GM19395 (cell line): ENCODE results near the gene MAPKAP1.

Experiments
- ATAC-seq: cut with Tn5 transposase; IDR thresholded peaks from one replicate; pipeline ENCODE4 v1.9.1; 2021; ENCODE audit warnings: mild to moderate bottlenecking, moderate library complexity; ENCODE audit not compliant: unreplicated experiment

MAPKAP1 gene

DNA sequence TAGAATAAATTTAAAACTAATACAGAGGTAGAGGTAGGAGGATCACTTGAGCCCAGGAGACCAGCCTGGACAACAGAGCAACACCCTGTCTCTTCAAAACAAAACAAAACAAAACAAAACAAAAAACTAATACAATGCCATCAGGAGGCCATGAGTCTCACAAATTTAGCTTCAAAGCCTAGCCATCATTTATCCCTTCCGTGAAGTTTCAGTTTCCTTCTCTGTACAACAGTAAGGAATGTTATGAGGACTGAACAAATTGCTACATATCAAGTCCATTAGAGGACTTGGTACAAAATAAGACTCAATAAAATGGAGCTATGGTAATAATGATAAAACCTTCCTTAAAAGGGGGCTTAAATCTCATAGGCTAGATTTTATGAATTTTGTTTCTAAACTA lies 60.8 kb downstream of the MAPKAP1 start:
- ATAC-seq: no peak

DNA sequence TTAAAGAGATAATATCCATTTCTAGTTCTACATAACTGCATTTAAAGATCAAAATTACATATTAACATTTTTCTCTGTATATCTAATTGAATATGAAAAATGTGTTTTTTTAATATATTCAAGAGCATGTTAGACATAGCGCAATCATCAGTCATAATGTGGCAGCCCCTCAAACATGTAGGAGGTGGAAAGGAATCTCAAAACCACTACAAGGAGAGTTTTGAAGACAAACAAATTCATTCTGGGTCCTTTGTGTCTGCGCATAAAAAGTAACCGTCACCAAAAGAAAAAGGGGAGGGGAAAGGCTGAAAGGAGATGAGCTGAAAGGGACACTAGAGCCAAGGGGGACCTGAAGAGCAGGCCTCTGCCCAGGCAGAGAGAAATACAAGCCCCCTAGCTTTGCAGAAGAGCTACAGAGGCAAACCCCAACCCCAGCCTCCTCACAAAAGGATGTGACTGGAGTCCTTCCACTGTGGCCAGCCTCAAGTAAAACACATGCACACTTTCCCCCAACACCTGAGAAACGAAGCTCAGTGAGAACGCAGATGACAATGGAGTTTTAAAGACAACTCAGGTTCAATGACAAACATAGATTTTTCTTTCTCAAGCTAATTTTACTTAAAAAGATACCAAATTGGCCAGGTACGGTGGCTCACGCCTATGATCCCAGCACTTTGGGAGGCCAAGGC lies 62.0 kb downstream of the MAPKAP1 start:
- no peak for ATAC-seq

DNA sequence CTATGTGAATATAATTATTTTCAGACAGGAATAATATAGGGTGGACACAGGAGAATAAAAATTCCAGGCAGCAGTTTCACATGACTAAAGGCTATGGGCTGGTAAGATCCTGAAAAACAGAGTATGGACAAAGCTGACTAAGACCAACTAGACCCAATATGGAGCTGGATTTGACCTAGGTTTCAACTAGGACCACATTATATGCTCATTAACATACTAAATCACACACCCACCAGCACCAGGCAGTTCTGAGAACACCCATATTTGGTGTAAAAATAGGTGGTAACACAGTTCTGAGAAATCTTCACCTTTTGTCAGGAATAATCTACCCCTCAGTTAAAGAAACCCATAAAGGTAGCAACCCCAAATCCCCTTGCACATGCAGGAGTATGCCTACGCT lies 64.7 kb downstream of the MAPKAP1 start:
- no peak for ATAC-seq

DNA sequence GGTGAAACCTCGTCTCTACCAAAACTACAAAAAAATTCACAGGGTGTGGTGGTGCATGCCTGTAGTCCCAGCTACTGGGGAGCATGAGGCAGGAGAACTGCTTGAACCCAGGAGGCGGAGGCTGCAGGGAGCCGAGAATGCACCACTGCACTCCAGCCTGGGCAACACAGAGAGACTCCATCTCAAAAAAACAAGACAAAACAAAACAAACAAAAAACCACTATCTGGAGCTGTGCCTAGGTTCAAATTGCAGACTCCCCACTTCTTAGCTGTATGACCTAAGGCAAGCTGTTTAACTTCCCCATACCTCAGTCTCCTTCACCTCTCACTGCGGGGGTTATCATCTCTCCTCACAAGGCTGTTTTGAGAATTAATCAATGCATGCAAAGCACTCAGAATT lies 68.0 kb downstream of the MAPKAP1 start:
- no peak for ATAC-seq

DNA sequence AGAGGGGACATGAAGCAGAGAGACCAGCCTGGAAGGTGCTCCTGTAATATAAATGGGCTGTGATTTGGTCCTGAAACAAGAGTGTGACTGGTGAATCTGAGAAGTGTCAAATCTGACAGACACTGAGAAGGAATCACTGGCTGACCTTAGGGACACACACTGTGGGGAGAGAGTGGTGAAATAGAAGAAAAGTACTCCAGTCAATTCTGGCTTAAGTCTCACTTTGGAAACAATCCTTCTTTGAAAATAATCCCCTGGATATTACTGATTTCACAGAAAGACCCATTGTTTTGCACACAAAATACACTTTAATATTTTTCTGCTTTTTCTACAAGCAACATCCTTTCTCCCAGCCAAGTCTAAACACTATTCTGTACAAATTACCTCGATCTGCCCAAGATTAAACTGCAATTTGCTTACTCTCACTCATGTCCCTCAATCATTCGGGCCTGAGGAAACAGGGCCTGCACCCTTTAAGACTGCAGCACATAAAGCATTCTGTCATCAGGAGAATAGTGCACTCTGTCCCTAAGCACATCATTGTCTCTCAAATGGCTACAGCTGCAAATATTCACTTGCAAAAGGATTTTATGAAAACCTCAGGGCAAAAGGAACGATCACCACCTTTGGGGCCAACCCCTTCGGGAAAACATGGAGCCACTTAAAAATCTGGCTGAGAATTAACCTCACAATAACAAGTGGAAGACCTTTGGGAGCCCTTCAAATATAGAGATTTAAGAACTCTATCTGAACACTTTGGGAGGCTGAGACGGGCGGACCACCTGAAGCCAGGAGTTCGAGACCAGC lies 68.6 kb downstream of the MAPKAP1 start:
- ATAC-seq: no peak

DNA sequence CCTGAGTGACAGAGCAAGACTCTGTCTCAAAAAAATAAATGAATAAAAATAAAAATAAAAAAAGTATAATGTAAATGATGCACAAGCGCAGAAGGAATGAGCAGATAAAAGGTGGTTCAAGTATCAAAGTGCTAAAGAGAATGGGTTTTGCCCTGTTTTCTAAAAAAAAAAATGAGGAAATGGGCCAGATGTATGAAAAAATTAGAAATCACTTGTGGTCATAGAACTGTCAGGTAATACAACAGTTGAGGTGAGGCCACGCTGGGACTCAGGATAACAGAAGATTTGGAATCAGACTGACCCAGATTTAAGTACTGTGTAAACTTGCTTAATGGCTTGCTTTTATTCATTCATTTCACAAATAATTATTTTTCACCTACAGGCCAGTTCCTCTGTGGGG lies 69.8 kb downstream of the MAPKAP1 start:
- no peak for ATAC-seq

DNA sequence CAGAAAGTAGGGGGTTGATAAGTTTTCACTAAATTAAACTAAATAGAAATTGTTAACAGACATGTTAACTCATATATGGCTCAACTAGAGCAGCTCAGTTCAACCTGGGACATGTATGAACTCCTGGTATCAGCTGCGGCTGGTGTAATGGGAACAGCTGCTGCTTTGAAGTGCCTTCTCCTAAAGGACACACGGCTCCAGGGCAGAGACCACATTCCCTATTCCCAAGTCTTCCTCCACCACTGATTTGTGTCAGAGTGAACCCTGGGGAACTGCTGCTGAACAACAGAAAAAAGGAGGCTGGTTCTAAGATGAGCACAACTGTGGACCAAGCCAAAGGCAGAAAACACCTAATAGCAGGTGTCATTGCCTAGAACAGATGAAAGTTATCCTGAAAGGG lies 71.1 kb downstream of the MAPKAP1 start:
- ATAC-seq: no peak

DNA sequence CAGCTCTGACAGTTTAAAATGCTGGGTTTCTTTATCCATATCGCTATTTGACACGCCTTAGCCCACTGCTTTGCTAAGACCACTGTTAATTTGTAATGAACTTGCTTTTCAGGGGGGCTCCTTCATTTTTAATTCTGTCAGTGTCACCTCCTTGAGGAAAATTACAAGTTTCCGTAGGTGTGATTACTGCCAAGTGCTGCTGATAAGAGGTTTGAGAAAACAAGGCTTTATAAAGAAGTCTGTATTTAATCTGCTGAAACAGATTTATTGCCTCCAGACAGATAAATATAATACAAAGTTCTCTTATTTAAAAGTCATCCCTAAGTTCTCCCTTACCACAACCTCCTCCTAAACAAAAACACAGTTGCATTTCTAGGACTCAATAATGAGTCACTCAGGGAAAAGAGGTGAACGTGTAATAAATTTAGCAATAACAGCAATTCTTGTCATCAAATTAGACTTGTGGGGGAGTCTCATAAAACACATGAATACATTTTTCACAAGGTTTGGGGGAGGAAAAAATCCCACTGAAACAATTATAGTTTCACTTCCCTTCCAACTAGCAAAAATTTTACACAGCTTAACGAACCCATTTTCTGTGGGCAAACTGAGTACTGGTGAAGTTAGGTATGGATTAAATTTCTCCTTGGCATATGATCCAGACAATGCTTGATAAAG lies 72.8 kb downstream of the MAPKAP1 start:
- ATAC-seq: no peak

DNA sequence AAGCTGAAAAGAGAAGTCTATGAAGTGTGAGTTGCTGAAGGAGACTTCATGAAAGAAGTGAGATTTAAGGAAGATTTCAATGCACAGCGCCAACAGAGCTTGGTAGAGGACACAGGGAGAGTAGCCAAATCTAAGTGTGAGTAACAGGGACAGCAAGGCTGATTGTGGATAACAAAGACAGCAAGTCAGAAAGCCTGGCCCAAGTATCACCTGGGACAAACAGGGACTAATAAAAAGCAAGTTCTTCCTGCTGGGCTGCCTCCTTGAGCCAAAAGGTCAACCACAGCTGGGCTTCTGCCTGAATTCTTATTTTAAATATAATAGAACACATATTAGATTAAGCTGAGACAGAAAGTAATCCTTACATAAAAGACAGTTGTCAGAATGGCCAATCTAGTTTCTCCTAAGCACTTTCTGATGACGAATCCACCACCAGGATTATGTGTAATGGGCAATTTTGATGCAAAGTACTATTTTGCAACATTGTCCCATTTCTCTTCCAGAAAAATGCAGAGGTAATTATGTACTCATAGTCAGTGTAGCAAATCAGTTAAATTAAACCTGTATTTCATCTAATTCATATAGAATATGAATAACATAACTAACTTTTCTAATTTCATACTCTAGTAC lies 73.8 kb downstream of the MAPKAP1 start:
- no peak for ATAC-seq

DNA sequence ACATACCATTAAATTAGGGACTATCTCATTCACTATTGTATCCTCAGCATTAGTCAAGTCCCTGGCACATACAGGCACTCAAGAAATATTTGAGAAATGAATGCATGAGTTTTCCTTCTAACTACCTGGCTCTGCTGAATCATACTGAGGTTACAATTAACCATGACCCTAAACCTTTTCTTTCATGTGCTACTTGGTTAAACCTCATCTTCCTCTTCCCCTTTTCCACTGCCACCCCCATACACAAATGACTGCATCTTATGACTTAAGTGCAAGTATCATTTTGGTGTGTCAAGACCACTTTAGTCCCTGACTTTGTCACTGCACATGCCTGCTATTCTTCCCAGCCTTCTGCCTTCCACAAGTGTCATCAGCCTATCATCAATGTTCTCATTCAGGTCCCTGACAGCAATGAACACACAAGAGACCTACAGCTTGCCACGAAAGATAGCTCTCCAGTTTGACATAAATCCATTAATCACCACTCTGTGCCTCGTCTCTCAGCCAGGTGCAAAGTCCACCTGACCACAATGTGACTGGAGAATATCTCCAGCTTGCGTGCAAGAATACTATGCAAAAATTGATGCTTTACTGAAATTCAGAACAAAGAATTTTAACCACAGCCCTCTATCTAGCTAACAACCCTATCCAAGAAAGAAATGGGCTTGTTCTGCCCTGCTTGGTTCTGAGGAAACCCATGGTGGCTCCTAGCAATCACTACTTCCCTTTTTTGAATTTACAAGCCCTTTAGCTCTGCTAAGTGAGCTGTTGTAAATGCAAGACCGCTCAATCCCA lies 74.5 kb downstream of the MAPKAP1 start:
- peak; percentile 63 for ATAC-seq

DNA sequence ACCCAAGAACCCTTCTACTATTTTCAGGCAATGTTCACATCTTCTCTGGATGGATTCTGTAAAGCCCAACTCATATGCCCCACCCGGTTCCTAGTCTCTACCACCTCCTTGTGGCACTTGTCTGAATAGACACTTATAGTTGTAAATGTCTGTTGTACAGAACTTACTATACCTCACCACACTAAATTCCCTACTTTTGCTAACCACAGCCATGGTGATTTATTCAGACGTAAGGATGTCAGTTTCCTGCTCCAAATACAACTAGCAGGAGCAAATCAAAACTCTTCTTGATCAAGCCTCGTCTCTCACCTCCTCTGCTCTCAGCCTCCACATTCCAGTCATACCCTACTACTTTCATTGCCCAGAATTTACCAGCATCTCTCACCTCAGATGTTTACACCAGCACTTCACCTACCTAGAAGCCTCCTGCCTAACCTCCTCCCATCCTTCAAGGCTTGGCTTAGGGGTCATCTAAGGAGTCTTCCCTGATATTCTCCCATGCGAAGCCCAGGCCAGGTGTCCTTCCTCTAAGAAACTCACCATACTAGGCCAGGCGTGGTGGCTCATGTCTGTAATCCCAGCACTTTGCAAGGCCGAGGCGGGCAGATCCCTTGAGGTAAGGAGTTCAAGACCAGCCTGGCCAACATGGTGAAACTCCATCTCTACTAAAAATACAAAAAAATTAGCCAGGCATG lies 75.5 kb downstream of the MAPKAP1 start:
- no peak for ATAC-seq

DNA sequence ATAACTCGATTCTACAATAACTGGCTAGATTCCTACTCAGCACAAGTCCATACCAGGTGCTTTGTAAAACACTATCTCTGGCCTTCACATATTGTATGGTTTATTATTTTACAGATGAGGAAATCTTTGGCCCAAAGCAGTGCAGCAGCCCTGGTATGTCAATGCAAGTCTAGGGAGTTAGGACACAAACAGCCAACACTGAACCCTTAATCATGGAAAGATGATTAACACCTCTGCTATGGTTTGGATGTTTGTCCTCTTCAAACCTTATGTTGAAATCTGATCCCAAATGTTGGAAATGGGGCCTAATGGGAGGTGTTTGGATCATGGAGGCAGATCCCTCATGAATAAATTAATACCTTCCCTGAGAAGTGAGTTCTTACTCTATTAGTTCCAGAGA lies 76.6 kb downstream of the MAPKAP1 start:
- ATAC-seq: no peak

DNA sequence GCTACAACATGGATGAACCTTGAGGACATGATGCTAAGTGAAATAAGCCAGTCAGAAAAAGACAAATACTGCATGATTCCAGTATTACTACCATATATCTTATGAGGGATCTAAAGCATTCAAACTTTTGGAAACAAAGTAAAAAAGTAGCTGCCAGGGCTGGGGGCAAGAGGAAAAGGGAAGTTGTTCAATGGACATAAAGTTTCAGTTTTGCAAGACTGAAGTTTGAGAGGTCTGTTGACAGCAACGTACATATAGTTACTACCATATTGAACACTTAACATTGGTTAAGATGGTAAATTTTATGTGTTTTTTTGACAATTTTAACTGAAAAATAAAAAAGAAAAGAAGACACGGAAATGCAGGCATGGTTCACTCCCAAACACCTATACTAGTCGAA lies 77.6 kb downstream of the MAPKAP1 start:
- ATAC-seq: no peak

DNA sequence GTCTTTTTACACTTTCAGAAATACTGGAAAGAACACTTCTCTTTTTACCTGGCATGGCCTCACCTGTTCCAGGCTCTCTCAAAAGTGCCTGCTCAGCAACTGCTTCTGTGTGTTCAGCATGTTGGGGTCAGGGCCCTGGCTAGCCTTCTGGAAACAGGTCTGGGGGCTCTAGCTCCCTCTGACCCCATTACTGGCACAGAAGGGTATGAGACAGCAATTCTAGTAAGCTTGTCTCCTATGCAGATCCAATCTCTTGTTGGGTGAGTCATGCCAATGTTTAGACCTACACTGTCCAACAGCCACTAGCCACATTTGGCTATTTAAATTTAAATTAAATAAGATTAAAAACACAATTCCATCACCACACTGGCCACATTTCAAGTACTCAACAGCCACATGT lies 80.8 kb downstream of the MAPKAP1 start:
- ATAC-seq: no peak

DNA sequence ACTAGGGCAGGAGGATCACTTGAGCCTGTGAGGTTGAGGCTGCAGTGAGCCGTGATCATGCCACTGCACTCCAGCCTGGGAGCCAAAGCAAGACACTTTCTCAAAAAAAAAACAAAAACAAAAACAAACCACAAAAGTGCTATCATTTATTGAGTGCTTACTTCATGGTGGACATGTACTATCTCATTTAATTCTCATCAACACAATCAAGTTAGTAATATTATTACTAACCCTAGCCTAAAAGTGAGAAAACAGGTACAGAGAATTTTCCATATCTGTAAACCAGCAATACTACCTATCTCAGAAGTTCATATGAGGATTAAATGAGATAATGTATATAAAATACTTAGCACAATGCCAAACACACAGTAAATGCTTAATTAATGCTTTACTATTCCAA lies 85.8 kb downstream of the MAPKAP1 start:
- ATAC-seq: no peak

DNA sequence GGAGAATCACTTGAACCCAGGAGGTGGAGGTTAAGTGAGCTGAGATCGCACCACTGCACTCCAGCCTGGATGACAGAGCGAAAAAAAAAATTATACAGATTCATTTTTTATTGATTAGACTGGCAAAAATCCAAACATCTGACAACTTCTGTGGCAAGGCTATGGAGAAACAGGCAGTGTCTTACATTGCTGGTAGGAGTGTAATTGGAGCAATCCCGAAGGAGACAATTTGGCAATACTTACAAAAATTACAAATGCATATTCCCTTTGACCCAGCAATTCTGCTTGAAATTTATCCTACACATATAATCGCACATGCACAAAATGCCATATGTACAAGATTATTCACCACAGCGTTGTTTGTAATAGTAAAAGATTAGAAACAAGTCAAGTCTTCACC lies 86.8 kb downstream of the MAPKAP1 start:
- ATAC-seq: no peak

DNA sequence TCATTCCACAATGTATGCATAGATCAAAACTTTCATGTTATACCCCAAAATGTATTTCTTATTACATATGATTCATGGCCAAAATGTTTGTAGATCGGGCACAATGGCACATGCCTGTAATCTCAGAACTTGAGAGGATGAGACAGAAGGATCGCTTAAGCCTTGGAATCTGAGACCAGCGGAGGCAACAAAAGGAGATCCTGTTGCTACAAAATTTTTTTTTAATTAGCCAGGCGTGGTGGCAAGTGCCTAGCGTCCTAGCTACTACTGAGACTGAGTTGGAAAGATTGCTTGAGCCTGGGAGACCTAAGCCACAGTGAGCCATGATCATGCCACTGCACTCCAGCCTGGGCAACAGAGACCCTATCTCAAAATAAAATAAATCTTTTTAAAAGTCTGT lies 89.9 kb downstream of the MAPKAP1 start:
- ATAC-seq: no peak

DNA sequence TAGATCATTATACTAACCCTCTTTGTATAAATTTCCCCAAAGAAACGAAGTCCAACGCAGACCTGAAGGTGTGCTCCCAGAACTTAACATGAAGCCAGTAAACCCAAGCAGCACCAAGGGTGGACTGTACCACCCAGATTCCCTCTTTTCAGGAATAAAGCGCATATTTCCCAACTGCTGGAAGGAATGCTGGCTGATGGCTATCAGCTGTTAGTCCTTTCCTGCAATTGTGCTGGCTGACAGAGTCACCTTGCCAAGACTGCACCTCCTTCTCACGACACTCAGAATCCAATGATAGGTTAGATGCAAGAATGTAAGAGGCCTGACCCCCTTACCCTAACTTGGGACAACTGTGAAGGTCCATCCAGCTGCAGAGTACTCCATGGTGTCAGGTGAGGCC lies 93.9 kb downstream of the MAPKAP1 start:
- ATAC-seq: no peak

DNA sequence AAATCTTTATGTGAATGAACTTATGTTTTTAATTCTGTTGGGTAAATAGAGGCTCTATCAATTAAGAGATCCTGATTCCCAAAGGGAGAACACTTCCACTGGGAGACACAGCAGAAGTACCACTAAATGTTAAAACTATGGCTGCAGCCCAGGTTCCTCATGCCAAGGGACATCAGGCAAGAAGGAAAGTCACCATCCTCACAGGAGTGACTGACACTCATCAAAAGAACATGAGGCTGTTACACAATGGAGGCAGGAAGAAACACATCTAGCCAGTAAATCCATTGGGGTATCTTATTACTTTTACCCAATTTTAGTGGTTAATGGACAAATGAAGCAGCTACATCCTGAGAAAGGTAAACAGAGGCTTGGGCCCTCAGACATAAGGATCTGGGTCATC lies 94.4 kb downstream of the MAPKAP1 start:
- ATAC-seq: no peak

DNA sequence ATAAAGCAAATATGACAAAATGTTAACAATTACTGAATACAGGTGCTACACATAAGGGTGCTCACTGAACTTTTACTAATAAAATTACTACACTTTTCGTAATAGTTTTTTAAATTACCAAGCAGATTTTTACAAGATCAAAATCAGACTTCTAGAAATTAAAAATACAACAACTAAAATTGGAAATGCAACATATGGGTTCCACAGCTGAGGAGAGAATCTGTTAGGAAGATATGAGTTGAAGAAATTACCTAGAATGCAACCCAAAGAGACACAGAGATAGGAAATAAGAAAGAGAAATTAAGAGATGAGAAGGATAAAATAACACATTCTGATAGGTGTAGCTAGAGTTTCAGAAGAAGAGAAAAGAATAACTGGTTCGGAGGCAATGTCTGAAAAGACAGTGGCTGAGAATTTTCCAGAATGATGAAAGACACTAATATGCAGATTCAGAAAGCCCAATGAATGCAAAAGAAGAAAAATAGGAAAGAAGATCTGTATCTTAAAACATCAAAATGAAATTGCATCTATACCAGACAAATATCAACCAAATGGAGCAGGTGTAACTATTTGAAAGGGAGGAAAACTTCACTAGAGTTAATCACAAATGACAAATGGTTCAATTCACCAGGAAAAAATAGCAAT lies 95.8 kb downstream of the MAPKAP1 start:
- ATAC-seq: no peak
